GM12892 (cell line): ENCODE data around the gene GFRA4.

Experiments used
- POLR2AphosphoS5 ChIP-seq: IDR thresholded peaks from 2 replicates; pipeline ENCODE4 v1.6.1; 2011; ENCODE audit warnings: low read depth, low read length, control low read depth
- TAF1 ChIP-seq: IDR thresholded peaks from 2 replicates; pipeline ENCODE4 v1.6.1; 2011; ENCODE audit warnings: low read depth, mild to moderate bottlenecking, control low read depth, low read length, borderline replicate concordance

DNA sequence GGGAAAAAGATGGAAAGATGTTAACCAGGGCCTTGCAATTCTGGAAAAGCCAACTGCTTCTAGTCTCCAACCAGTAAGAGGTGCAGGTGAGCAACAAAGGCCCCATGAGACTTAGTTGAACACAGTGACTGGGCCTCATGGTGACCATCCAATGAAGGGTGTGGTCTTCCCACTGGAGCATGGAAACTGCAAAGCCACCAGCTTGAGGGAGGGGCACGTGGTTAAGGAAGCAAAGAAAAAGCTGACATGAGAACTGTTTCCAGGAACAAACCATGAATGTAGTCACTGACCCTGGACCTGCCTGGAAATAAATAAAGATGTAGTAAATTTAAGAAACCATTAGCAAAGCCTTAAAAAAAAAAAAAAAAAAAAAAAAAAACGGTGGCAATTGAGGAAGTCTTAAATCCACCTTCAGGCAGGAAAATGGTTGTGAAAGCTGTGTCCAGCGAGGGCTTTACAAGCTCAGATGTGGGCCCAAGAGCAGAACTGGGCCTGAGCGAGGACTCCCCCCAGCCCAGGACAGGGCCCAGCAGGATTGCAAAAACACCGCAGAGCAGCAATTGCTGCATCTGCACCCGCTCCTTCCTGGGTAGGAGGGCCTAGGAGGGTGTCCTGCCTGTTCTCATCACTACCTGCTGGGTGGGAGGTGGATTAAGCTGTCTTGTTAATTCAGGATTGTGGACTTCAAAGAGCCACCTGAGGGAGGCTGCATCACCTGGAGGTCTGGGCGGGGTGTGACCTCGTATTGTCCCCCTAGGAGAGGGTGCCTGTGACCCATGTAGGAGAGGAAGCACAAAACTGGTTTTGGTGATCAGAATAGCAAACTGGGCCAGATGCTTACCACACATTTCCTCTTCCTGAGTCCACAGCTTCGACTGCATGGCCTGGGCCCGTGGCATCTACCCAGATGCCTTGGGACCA is 10.3 kb downstream of the GFRA4 start:
- TF ChIP-seq POLR2AphosphoS5 (no peak), TAF1 (no peak)
